ENCODE results near the gene PSMA3.

- TF ChIP-seq MAX (CRISPR knock-in tag; IDR thresholded peaks at IDR 0.05) (no peak), NR2F6 (CRISPR knock-in tag; IDR thresholded peaks at IDR 0.05) (no peak), POLR2A (conservative IDR thresholded peaks at IDR 0.05) (no peak), FOXK1 (CRISPR knock-in tag; IDR thresholded peaks at IDR 0.05; ENCODE audit: borderline replicate concordance) (no peak), CTCF (IDR thresholded peaks at IDR 0.05 in 2 of 3, conservative IDR thresholded peaks at IDR 0.05 in 1 of 3; ENCODE audit: insufficient read depth in 2 of 3, low read depth in 1 of 3, low read length in 3 of 3) (no peak), ARID2 (IDR thresholded peaks at IDR 0.05) (no peak), SMARCA5 (IDR thresholded peaks at IDR 0.05) (no peak)
Observed at GRCh38 chr14:58283730-58284129, 39.1 kb downstream of the PSMA3 start.

Data from K562 (cell line).